ENCODE results near the gene CDC37. TPM values are rescaled to one million over a fixed set of nuclear protein-coding genes. Genes with fewer than 3 reads are reported as not detected.
A peak's percentile ranks its signal among the peaks of the same experiment; 100 is the strongest.

Gene CDC37
- total RNA-seq, 6 donors from 2014 or later = 104 to 388 (median 169) TPM

- no peaks in the 10 kb centered on the region for H3K9me3 ChIP-seq
- no peak for ATAC-seq (ENCODE audit: low FRiP score in 2 of 2)
- DNase-seq = no peak
- no peak overlapping the region for H3K4me3 ChIP-seq
- no peak for TF ChIP-seq POLR2A (IDR thresholded peaks at IDR 0.05)
- no peak for TF ChIP-seq POLR2AphosphoS5 (IDR thresholded peaks at IDR 0.05)
- no peak for TF ChIP-seq EP300 (IDR thresholded peaks at IDR 0.05)
- H3K4me1 ChIP-seq = no peaks in the 10 kb centered on the region
- H3K27ac ChIP-seq = no peak overlapping the region
- no peaks in the 10 kb centered on the region for H3K27me3 ChIP-seq
- 89 to 100% methylated on average over 6 to 12 of the region's 12 CpGs for whole genome bisulfite sequencing, 2 donors
- H3K36me3 ChIP-seq = peaks cover 37 to 98% (median 91%) of the 10 kb centered on the region in 4 donors
These were observed 39.5 kb downstream of the CDC37 start for GRCh38 chr19:10363789-10364281.

GRCh38 chr19:10362259-10362658 lies 41.1 kb downstream of the CDC37 start:
- Histone ChIP-seq H3K9me3 (no peaks in the 10 kb centered on the region), H3K4me3 (no peak overlapping the region), H3K4me1 (no peaks in the 10 kb centered on the region), H3K27me3 (no peaks in the 10 kb centered on the region), H3K27ac (no peak overlapping the region), H3K36me3 (peaks cover 34 to 99% (median 89%) of the 10 kb centered on the region in 4 donors)
- no peak for TF ChIP-seq CTCF (IDR thresholded peaks at IDR 0.05)
- TF ChIP-seq POLR2A (IDR thresholded peaks at IDR 0.05) = no peak
- no peak for TF ChIP-seq EP300 (IDR thresholded peaks at IDR 0.05)
- TF ChIP-seq POLR2AphosphoS5 (IDR thresholded peaks at IDR 0.05) = no peak
- 97% methylated on average over 18 of the region's 18 CpGs; no CpG with 5 or more reads in 1 of the 2 donors for WGBS, 2 donors
- DNase-seq (peak in 1 of 2 donors; percentile 62), ATAC-seq (ENCODE audit: low FRiP score in 2 of 2) (no peak)

DNA sequence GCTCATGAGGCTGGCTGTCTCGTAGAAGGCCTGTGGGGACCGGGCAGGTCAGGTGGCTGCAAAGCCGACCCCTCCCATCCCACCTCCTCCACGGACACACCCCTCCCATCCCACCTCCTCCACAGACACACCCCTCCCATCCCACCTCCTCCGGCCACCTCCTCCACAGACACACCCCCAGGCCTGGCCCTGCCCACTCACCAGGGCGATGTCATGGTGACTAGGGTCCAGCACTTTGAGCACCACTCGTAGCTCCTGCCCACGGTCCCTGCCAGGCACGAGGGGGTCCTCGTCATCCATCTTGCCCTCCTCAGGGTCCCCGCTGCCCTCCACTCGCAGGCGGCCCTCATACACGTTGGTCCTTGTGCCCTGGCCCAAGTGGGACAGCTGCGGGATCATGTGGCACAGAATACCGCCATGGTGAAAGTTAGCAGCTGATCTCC lies 41.8 kb downstream of the CDC37 start:
- ATAC-seq (ENCODE audit: low FRiP score in 2 of 2) = no peak
- Histone ChIP-seq H3K4me3 (no peak overlapping the region), H3K27ac (no peak overlapping the region), H3K9me3 (no peaks in the 10 kb centered on the region), H3K27me3 (no peaks in the 10 kb centered on the region), H3K36me3 (peaks cover 30 to 97% (median 88%) of the 10 kb centered on the region in 4 donors), H3K4me1 (no peaks in the 10 kb centered on the region)
- DNase-seq = peak in 1 of 2 donors; percentile 51
- WGBS, 2 donors = 90 to 92% methylated on average over 10 to 16 of the region's 16 CpGs
- no peak for TF ChIP-seq EP300 (IDR thresholded peaks at IDR 0.05)

DNA sequence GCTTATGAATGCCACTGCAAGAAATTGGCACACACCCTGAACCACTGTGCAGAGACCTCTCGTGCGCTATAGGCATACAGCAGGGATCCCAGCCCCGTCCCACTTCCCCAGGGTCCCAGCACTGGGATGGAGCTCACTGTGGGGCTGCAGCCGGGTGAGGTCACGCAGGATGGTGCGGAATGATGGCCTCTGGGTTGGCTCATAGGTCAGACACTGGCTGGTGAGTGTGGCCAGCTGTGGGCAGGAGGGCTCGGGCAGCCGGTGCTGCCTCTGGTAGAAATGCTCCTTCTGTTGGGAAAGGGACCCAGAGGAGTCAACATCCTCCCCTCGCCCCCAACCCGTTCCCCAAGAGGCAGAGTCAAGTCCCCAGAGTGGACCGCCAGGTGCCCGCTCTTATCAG lies 46.9 kb downstream of the CDC37 start:
- 96 to 97% methylated on average over 3 to 12 of the region's 12 CpGs for WGBS, 2 donors
- no peak overlapping the region for H3K4me3 ChIP-seq
- DNase-seq (peak in 1 of 2 donors; percentile 52), ATAC-seq (ENCODE audit: low FRiP score in 2 of 2) (no peak)
- H3K36me3 ChIP-seq = peaks cover 13 to 95% (median 80%) of the 10 kb centered on the region in 4 donors
- H3K9me3 ChIP-seq = no peaks in the 10 kb centered on the region
- H3K27me3 ChIP-seq = no peaks in the 10 kb centered on the region
- no peak for TF ChIP-seq CTCF (IDR thresholded peaks at IDR 0.05)
- TF ChIP-seq POLR2A (IDR thresholded peaks at IDR 0.05) = no peak
- TF ChIP-seq POLR2AphosphoS5 (IDR thresholded peaks at IDR 0.05) = no peak
- TF ChIP-seq EP300 (IDR thresholded peaks at IDR 0.05) = no peak
- H3K27ac ChIP-seq = no peak overlapping the region
- no peaks in the 10 kb centered on the region for H3K4me1 ChIP-seq

DNA sequence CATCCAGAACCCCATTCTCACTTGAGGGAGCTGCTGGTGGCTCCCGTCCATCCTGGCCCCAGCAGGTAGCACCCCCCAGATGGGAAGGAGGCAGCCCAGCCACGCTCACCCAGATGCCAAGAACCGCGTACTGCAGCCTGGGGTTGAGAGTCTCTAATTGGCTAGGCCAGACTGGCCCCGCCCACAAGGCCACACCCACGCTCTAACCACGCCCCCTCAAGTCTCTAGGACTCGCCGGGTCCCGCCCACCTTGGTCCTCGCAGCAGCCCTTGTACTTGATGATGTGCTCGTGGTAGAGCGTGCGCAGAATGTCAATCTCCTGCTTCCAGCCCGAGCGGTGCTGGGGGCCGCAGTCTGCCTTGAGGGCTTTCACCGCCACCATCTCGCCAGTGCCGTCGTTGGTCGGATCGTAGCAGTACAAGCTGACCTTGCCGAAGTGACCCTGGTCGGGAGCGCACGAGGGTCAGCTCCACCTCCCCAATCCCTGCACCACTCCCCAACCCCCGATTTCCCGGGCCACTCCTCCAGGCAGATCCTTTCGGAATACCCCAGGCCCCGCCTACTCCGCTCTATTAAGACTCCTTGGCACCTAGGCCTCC lies 49.5 kb downstream of the CDC37 start:
- Histone ChIP-seq H3K27me3 (no peaks in the 10 kb centered on the region), H3K27ac (no peak overlapping the region), H3K4me1 (no peaks in the 10 kb centered on the region), H3K9me3 (no peaks in the 10 kb centered on the region), H3K4me3 (no peak overlapping the region), H3K36me3 (peaks cover 12 to 90% (median 71%) of the 10 kb centered on the region in 4 donors)
- ATAC-seq (ENCODE audit: low FRiP score in 2 of 2) (peak; percentile 7 to 61), DNase-seq (peak in 1 of 2 donors; percentile 86)
- TF ChIP-seq CTCF (IDR thresholded peaks at IDR 0.05) (no peak), POLR2AphosphoS5 (IDR thresholded peaks at IDR 0.05) (no peak), EP300 (IDR thresholded peaks at IDR 0.05) (no peak), POLR2A (IDR thresholded peaks at IDR 0.05) (no peak)
- WGBS, 2 donors = 89 to 95% methylated on average over 16 to 31 of the region's 32 CpGs

Measured in upper lobe of left lung (tissue), 6 donors.